ENCODE measurements around the gene TENM4.

TENM4 gene

DNA sequence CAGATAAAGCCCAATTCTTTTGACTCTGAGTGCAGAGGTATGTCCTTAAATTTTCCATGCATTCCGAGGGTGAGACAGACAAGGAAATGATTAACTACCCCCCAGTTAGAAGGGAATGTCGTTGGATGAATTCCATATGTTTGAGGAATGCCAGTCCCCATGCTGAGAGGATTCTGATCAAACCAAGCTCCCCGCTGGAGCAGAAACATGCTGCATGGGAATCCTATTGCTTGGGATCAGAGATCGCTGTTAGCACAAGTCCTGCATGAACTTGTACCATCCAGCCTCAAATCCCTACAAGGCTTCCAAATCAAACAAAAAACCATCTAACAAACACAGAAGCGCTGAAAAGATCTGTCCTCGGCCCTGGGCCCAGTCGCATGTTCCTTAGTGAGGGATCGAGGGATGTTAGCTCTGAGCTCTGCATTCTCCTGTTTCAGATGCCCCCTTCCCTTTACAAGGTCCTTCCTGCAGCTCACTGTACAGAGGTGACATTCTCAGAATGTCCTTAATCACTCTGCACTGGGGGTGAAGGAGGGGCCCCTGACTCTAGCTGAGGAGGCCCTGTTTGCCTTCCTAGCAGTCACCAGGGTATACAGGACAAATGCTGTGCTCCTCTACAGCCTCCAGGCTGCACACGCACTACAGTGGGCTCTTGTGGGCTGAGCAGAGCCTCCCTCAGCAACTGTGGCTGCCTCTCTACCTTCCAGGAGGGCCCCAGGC lies 353.4 kb downstream of the TENM4 start:
- H3K36me3 ChIP-seq, result no peaks in the 10 kb centered on the region
- H3K27me3 ChIP-seq, result no peaks in the 10 kb centered on the region
- TF ChIP-seq, protein P1, sequence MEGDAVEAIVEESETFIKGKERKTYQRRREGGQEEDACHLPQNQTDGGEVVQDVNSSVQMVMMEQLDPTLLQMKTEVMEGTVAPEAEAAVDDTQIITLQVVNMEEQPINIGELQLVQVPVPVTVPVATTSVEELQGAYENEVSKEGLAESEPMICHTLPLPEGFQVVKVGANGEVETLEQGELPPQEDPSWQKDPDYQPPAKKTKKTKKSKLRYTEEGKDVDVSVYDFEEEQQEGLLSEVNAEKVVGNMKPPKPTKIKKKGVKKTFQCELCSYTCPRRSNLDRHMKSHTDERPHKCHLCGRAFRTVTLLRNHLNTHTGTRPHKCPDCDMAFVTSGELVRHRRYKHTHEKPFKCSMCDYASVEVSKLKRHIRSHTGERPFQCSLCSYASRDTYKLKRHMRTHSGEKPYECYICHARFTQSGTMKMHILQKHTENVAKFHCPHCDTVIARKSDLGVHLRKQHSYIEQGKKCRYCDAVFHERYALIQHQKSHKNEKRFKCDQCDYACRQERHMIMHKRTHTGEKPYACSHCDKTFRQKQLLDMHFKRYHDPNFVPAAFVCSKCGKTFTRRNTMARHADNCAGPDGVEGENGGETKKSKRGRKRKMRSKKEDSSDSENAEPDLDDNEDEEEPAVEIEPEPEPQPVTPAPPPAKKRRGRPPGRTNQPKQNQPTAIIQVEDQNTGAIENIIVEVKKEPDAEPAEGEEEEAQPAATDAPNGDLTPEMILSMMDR (IDR thresholded peaks at IDR 0.05), result no peak
- intact Hi-C loops (cut with DNase I; ENCODE audit: low total_unique reads), result no loop called here
- H3K9me3 ChIP-seq, result no peaks in the 10 kb centered on the region
- H3K4me1 ChIP-seq, result peaks cover 0 to 22% (median 13%) of the 10 kb centered on the region in 4 donors
- H3K27ac ChIP-seq, result peak overlapping the region; percentile 16 to 18
- no peak for DNase-seq
- H3K4me3 ChIP-seq, result no peak overlapping the region

DNA sequence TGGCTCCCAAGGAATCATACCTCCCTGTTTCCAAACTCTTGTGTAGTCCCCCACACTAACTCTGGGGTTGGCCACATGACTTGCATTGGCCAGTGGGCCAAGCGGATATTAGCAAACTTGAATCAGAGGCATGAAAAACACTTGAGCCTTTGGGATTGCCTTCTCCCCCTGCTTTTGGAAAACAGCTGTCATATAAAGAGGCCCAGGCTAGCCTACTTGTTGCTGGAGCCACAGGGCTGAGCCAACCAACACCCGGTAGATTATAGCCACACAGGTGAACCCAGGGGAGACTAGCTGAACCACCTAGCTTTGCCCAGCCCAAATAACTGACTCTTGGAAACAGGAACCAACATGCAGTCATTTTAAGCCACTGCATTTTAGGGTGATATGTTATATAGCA lies 354.8 kb downstream of the TENM4 start:
- intact Hi-C loops (cut with DNase I; ENCODE audit: low total_unique reads), result no loop called here

DNA sequence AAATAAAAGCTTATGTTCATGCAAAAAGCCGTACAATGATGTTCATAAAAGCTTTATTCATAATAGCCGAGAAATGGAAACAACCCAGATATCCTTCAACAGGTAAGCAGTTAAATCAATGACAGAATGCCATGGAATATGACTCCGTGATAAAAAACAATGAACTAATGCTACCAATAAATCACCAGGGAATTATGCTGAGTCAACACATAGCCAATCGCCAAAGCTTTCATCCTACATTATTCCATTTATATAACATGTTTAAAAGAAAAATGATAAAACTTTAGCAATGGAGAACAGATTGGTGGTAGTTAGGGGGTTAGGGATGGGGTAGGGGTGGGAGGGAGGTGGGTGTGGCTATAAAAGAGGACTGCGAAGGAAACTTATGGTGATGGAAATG lies 356.4 kb downstream of the TENM4 start:
- intact Hi-C loops (cut with DNase I; ENCODE audit: low total_unique reads), result no loop called here
- no peak for DNase-seq
- TF ChIP-seq, protein P1 (IDR thresholded peaks at IDR 0.05), result no peak
- H3K36me3 ChIP-seq, result no peaks in the 10 kb centered on the region
- H3K27me3 ChIP-seq, result no peaks in the 10 kb centered on the region
- no peak overlapping the region for H3K4me3 ChIP-seq
- no peaks in the 10 kb centered on the region for H3K9me3 ChIP-seq
- peaks cover 0 to 20% (median 13%) of the 10 kb centered on the region in 4 donors for H3K4me1 ChIP-seq
- H3K27ac ChIP-seq, result no peak overlapping the region

More for the DNA sequence above, 354.8 kb downstream of the TENM4 start:
- Histone ChIP-seq H3K36me3 (no peaks in the 10 kb centered on the region), H3K4me1 (peaks cover 0 to 20% (median 13%) of the 10 kb centered on the region in 4 donors), H3K9me3 (no peaks in the 10 kb centered on the region), H3K27ac (no peak overlapping the region), H3K4me3 (no peak overlapping the region), H3K27me3 (no peaks in the 10 kb centered on the region)
- DNase-seq, result no peak
- TF ChIP-seq, protein P1 (IDR thresholded peaks at IDR 0.05), result no peak

DNA sequence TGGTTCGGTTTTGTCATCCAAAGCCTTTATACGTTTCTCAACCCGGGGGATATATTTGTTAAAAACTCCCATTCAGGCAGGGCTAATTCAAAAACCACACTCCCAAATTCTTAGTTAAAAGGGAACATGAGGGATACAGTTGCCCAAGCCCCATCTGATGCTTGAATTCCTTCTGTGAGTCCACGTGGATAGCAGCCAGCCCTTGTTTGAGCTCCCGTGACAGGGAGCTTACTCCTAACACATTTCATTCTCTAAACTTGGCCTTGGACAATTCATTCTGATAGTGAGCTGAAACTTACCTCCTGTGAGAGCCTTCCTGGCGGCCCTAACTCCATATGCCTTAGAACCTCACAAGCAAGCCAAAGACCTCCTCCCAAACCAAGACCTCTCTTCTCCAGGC lies 357.5 kb downstream of the TENM4 start:
- Histone ChIP-seq H3K4me1 (peaks cover 0 to 22% (median 13%) of the 10 kb centered on the region in 4 donors), H3K27ac (no peak overlapping the region), H3K27me3 (no peaks in the 10 kb centered on the region), H3K4me3 (no peak overlapping the region), H3K36me3 (no peaks in the 10 kb centered on the region), H3K9me3 (no peaks in the 10 kb centered on the region)
- intact Hi-C loops (cut with DNase I; ENCODE audit: low total_unique reads), result no loop called here
- TF ChIP-seq, protein P1 (IDR thresholded peaks at IDR 0.05), result no peak
- DNase-seq, result no peak

DNA sequence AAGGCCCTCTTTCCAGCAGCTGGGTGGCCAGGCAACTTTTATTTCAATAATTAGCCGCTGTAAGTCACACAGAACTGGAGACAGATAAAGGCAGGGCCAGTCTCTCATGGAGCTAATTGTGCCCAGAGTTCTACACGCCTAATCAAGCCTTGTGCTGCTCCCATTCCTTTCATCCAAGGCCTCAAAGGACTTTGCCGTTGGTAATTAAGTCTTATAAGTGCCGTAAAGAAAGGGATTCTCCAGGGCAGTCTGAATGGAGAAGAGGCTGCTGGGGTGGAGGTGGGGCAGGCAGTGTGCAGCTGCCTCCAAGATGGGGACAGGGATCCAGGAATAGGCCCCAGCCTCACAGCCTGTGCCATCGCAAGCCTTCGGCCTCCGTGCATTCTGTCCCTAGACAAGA lies 357.9 kb downstream of the TENM4 start:
- DNase-seq, result no peak
- H3K4me1 ChIP-seq, result peaks cover 0 to 22% (median 13%) of the 10 kb centered on the region in 4 donors
- no peaks in the 10 kb centered on the region for H3K27me3 ChIP-seq
- H3K9me3 ChIP-seq, result no peaks in the 10 kb centered on the region
- no peak overlapping the region for H3K4me3 ChIP-seq
- no peak overlapping the region for H3K27ac ChIP-seq
- TF ChIP-seq, protein P1 (IDR thresholded peaks at IDR 0.05), result no peak
- H3K36me3 ChIP-seq, result no peaks in the 10 kb centered on the region
- intact Hi-C loops (cut with DNase I; ENCODE audit: low total_unique reads), result no loop called here
